ENCODE results near the gene STEAP1B.
"Not testable (repeated sequence)": the region's sequence is repeated elsewhere in the genome, so short reads cannot be mapped to it uniquely, and the experiment has no call there.

DNA sequence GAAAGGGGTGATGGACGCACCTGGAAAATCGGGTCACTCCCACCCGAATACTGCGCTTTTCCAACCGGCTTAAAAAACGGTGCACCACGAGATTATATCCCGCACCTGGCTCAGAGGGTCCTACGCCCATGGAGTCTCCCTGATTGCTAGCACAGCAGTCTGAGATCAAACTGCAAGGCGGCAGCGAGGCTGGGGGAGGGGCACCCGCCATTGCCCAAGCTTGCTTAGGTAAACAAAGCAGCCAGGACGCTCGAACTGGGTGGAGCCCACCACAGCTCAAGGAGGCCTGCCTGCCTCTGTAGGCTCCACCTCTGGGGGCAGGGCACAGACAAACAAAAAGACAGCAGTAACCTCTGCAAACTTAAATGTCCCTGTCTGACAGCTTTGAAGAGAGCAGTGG, 28.5 kb upstream of the STEAP1B start:
- TF ChIP-seq, protein P1, sequence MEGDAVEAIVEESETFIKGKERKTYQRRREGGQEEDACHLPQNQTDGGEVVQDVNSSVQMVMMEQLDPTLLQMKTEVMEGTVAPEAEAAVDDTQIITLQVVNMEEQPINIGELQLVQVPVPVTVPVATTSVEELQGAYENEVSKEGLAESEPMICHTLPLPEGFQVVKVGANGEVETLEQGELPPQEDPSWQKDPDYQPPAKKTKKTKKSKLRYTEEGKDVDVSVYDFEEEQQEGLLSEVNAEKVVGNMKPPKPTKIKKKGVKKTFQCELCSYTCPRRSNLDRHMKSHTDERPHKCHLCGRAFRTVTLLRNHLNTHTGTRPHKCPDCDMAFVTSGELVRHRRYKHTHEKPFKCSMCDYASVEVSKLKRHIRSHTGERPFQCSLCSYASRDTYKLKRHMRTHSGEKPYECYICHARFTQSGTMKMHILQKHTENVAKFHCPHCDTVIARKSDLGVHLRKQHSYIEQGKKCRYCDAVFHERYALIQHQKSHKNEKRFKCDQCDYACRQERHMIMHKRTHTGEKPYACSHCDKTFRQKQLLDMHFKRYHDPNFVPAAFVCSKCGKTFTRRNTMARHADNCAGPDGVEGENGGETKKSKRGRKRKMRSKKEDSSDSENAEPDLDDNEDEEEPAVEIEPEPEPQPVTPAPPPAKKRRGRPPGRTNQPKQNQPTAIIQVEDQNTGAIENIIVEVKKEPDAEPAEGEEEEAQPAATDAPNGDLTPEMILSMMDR (IDR thresholded peaks at IDR 0.05; ENCODE audit: insufficient read depth, low read depth, low read length) = not testable (repeated sequence)
- not testable (repeated sequence) for TF ChIP-seq EZH2 (IDR thresholded peaks at IDR 0.05; ENCODE audit: insufficient read depth, low read length)

Measured in astrocyte (in vitro differentiated cells and primary cell).